HCT116 (cell line): ENCODE measurements around the gene PLBD2. TPM values are rescaled to one million over a fixed set of nuclear protein-coding genes. Genes with fewer than 3 reads are reported as not detected.

Experiments
- ATAC-seq: fragments of 200-7000 bp; cut with Tn5 transposase; 2 replicates; pipeline ENCODE4 v1.9.1; 2020; ENCODE audit warnings: mild to moderate bottlenecking, moderate library complexity
- BruUV-seq: library from RNA; stranded (reverse); fragments of 400-500 nt; replicated peaks from 2 replicates; lab custom pipeline; 2021; lab: Mats Ljungman, UMichigan
- CTCF ChIA-PET: fragments of 300-600 bp; sonication (Branson Sonifier 250); formaldehyde crosslinking; loops from one replicate; lab custom pipeline; 2021; ENCODE audit warnings: antibody characterized with exemption; lab: Charles Lee
- POLR2A ChIA-PET: fragments of 300-600, 350-600 bp; sonication (Branson Sonifier 250); formaldehyde crosslinking; loops from one replicate; lab custom pipeline; 2021; ENCODE audit warnings: antibody characterized with exemption; lab: Charles Lee
- RAD21 ChIA-PET, 2 experiments: fragments of 300-600 bp; sonication (Branson Sonifier 250); formaldehyde crosslinking; loops; one replicate each; lab custom pipeline; 2023; ENCODE audit warnings: low total read pairs in 2 of 2; ENCODE audit not compliant: uncharacterized antibody in 2 of 2, unreplicated experiment in 2 of 2, low non-redundant PET in 1 of 2; lab: Charles Lee
- DNase-seq: peaks from one replicate; pipeline ENCODE4 v3.0.0-alpha.2; 2010; ENCODE audit warnings: low read depth, low spot score
- H2AFZ ChIP-seq: fragments of 200-600 bp; shearing (Covaris generic), sonication (generic); 2 replicates; pipeline ENCODE4 v1.6.1; 2017; ENCODE audit warnings: low read depth, mixed run types, mixed read lengths, antibody characterized with exemption, low read length; ENCODE audit not compliant: poor library complexity, severe bottlenecking
- H3K27ac ChIP-seq: 2 replicates; pipeline ENCODE4 v1.5.1; 2012; ENCODE audit warnings: low read depth, low read length
- H3K27me3 ChIP-seq: fragments of 200-600 bp; sonication (generic); 2 replicates; pipeline ENCODE4 v1.6.1; 2016; ENCODE audit warnings: mixed run types, low read length, mixed read lengths; ENCODE audit not compliant: insufficient read depth
- H3K36me3 ChIP-seq, 2 experiments: fragments of 200-500 bp in 1 of 2; fragments of 200-600 bp in 1 of 2; sonication (Bioruptor generic) in 1 of 2; sonication (generic) in 1 of 2; 2 replicates each; pipeline versions ENCODE4 v1.5.1 to v1.6.1; 2014 to 2016; ENCODE audit warnings: low read length in 2 of 2, inconsistent platforms in 1 of 2, mixed read lengths in 1 of 2, mixed run types in 1 of 2; ENCODE audit not compliant: insufficient read depth in 2 of 2, control insufficient read depth in 1 of 2
- H3K4me1 ChIP-seq, 2 experiments: fragments of 200-600 bp in 1 of 2; sonication (generic) in 1 of 2; 2 replicates each; pipeline versions ENCODE4 v1.5.1 to v1.6.1; 2012 to 2017; ENCODE audit warnings: low read length in 2 of 2, inconsistent platforms in 1 of 2, mild to moderate bottlenecking in 1 of 2, mixed read lengths in 1 of 2, mixed run types in 1 of 2, moderate library complexity in 1 of 2; ENCODE audit not compliant: insufficient read depth in 2 of 2, control insufficient read depth in 1 of 2
- H3K4me2 ChIP-seq: fragments of 200-600 bp; sonication (generic); 2 replicates; pipeline ENCODE4 v1.6.1; 2017; ENCODE audit warnings: mixed run types, low read length, mixed read lengths
- H3K4me3 ChIP-seq, 2 experiments: fragments of 200-600 bp in 1 of 2; sonication (generic) in 1 of 2; replicated peaks in 1 of 2; 2 replicates each; pipeline ENCODE4 v1.5.1; 2011 to 2016; ENCODE audit warnings: low read length in 2 of 2, control low read depth in 1 of 2, low read depth in 1 of 2, mild to moderate bottlenecking in 1 of 2, mixed read lengths in 1 of 2, mixed run types in 1 of 2
- H3K79me2 ChIP-seq: fragments of 200-600 bp; sonication (generic); 2 replicates; pipeline ENCODE4 v1.6.1; 2017; ENCODE audit warnings: mild to moderate bottlenecking, mixed run types, low read length, moderate library complexity, mixed read lengths; ENCODE audit not compliant: insufficient read depth
- H3K9ac ChIP-seq: fragments of 200-600 bp; sonication (generic); 2 replicates; pipeline ENCODE4 v1.6.1; 2016; ENCODE audit warnings: low read length, mixed read lengths
- H3K9me2 ChIP-seq: fragments of 200-600 bp; sonication (generic), shearing (Covaris generic); 2 replicates; pipeline ENCODE4 v1.6.1; 2017; ENCODE audit warnings: mixed run types, mild to moderate bottlenecking, moderate library complexity; ENCODE audit not compliant: insufficient read depth
- H3K9me3 ChIP-seq, 2 experiments: fragments of 200-500 bp in 1 of 2; fragments of 200-600 bp in 1 of 2; sonication (Bioruptor generic) in 1 of 2; sonication (generic) in 1 of 2; 2 replicates each; pipeline ENCODE4 v1.6.1; 2014 to 2017; ENCODE audit warnings: low read length in 2 of 2, mixed read lengths in 2 of 2, inconsistent platforms in 1 of 2, low read depth in 1 of 2, mild to moderate bottlenecking in 1 of 2, mixed run types in 1 of 2, moderate library complexity in 1 of 2; ENCODE audit not compliant: control insufficient read depth in 1 of 2, insufficient read depth in 1 of 2
- H4K20me1 ChIP-seq: fragments of 200-600 bp; sonication (generic), shearing (Covaris generic); 2 replicates; pipeline ENCODE4 v1.6.1; 2017; ENCODE audit warnings: mixed run types, mild to moderate bottlenecking, moderate library complexity; ENCODE audit not compliant: insufficient read depth
- ATF3 ChIP-seq: IDR thresholded peaks from 2 replicates; pipeline ENCODE4 v1.6.1; 2012
- CEBPB ChIP-seq: IDR thresholded peaks from 2 replicates; pipeline ENCODE4 v1.6.1; 2012; ENCODE audit warnings: low read depth
- EGR1 ChIP-seq: IDR thresholded peaks from 2 replicates; pipeline ENCODE4 v1.6.1; 2012; ENCODE audit warnings: low read depth
- ELF1 ChIP-seq: IDR thresholded peaks from 2 replicates; pipeline ENCODE4 v1.6.1; 2012; ENCODE audit warnings: low read depth, borderline replicate concordance
- EZH2 ChIP-seq: fragments of 200-600 bp; sonication (generic); IDR thresholded peaks from 2 replicates; pipeline ENCODE4 v1.6.1; 2017; ENCODE audit warnings: antibody characterized with exemption, mixed run types
- FOSL1 ChIP-seq: IDR thresholded peaks from 2 replicates; pipeline ENCODE4 v1.6.1; 2012; ENCODE audit warnings: low read depth
- MAX ChIP-seq: IDR thresholded peaks from 2 replicates; pipeline ENCODE4 v1.6.1; 2012
- POLR2A ChIP-seq: IDR thresholded peaks from 2 replicates; pipeline ENCODE4 v1.7.0; 2011; ENCODE audit warnings: borderline replicate concordance; ENCODE audit not compliant: insufficient read depth, insufficient read length; ENCODE audit errors: extremely low read depth
- POLR2AphosphoS5 ChIP-seq: IDR thresholded peaks from 2 replicates; pipeline ENCODE4 v1.6.1; 2011; ENCODE audit warnings: mild to moderate bottlenecking, low read depth, low read length, moderate library complexity
- RAD21 ChIP-seq: IDR thresholded peaks from 2 replicates; pipeline ENCODE4 v1.6.1; 2012; ENCODE audit warnings: low read depth, mild to moderate bottlenecking
- SIN3A ChIP-seq: IDR thresholded peaks from 2 replicates; pipeline ENCODE4 v1.6.1; 2012; ENCODE audit warnings: low read depth
- SRF ChIP-seq: IDR thresholded peaks from 2 replicates; pipeline ENCODE4 v1.6.1; 2012; ENCODE audit warnings: low read depth
- ZBTB33 ChIP-seq: IDR thresholded peaks from 2 replicates; pipeline ENCODE4 v1.6.1; 2011; ENCODE audit warnings: mild to moderate bottlenecking, low read length, moderate library complexity; ENCODE audit not compliant: insufficient replicate concordance; ENCODE audit errors: extremely low read depth
- ZNF274 ChIP-seq: fragments of 200-500 bp; sonication (Bioruptor generic); IDR thresholded peaks from 2 replicates; pipeline ENCODE4 v1.6.1; 2014; ENCODE audit warnings: mild to moderate bottlenecking, low read depth, low read length, inconsistent platforms
- intact Hi-C: fragments of 100-400 bp; cut with micrococcal nuclease; formaldehyde crosslinking; loops from 2 replicates; pipeline ENCODE4 v1.10.0; 2022
- total RNA-seq: library from RNA; stranded (reverse); gene quantifications from one replicate; pipeline ENCODE4 v1.2.1, GENCODE V29; 2021; ENCODE audit not compliant: unreplicated experiment

PLBD2 gene
- total RNA-seq, 1 experiment from 2014 or later: 45.0 TPM

GRCh38 chr12:113438523-113439300 lies 80.3 kb downstream of the PLBD2 start:
- DNase-seq (no peak), ATAC-seq (no peak)
- no peaks in the 10 kb centered on the region for H3K4me1 ChIP-seq
- intact Hi-C loops: loop anchor here (1.0 kb wide), 1 partner anchor 474 kb away; no protein-coding TSS in a partner anchor
- TF ChIP-seq RAD21 (no peak), ELF1 (no peak), SRF (no peak), EGR1 (no peak), POLR2AphosphoS5 (no peak), ATF3 (no peak), CEBPB (no peak), MAX (no peak), ZNF274 (no peak), EZH2 (no peak), SIN3A (no peak), ZBTB33 (no peak), FOSL1 (no peak), POLR2A (no peak)
- H3K79me2 ChIP-seq: no peaks in the 10 kb centered on the region
- no peaks in the 10 kb centered on the region for H3K36me3 ChIP-seq
- RAD21 ChIA-PET: no interaction called here
- H4K20me1 ChIP-seq: no peaks in the 10 kb centered on the region
- no peak overlapping the region for H3K4me3 ChIP-seq
- no peak overlapping the region for H3K4me2 ChIP-seq
- H3K27me3 ChIP-seq: no peaks in the 10 kb centered on the region
- H2AFZ ChIP-seq: no peak overlapping the region
- no peak overlapping the region for H3K27ac ChIP-seq
- no peak overlapping the region for H3K9ac ChIP-seq
- H3K9me2 ChIP-seq: no peaks in the 10 kb centered on the region
- H3K9me3 ChIP-seq: no peaks in the 10 kb centered on the region
- CTCF ChIA-PET: no interaction called here
- POLR2A ChIA-PET: no interaction called here
- BruUV-seq: no TSS peak
